ENCODE results near the gene PTPN14. TPM values are rescaled to one million over a fixed set of nuclear protein-coding genes. Genes with fewer than 3 reads are reported as not detected.

PTPN14 gene
- total RNA-seq, 1 donor from 2014 or later: 136 TPM

GRCh38 chr1:214432245-214432644, 119.2 kb downstream of the PTPN14 start:
- Mint-ChIP-seq H3K36me3 (ENCODE audit: low read depth) (peaks cover 1% of the 10 kb centered on the region), H3K9me3 (ENCODE audit: low read depth) (no peaks in the 10 kb centered on the region), H3K4me1 (ENCODE audit: low read depth) (peaks cover 56% of the 10 kb centered on the region), H3K27me3 (ENCODE audit: low read depth) (no peaks in the 10 kb centered on the region), H3K4me3 (ENCODE audit: unreplicated experiment) (no peak overlapping the region), H3K27ac (ENCODE audit: unreplicated experiment) (no peak overlapping the region)
- no peak for TF ChIP-seq CTCF (IDR thresholded peaks at IDR 0.05)
- no peak for DNase-seq (ENCODE audit: low spot score)

GRCh38 chr1:214429951-214430770, 121.2 kb downstream of the PTPN14 start:
- no peak for DNase-seq (ENCODE audit: low spot score)
- H3K9me3 Mint-ChIP-seq (ENCODE audit: low read depth): no peaks in the 10 kb centered on the region
- H3K36me3 Mint-ChIP-seq (ENCODE audit: low read depth): peaks cover 1% of the 10 kb centered on the region
- H3K27ac Mint-ChIP-seq (ENCODE audit: unreplicated experiment): peak overlapping the region; percentile 86
- no peaks in the 10 kb centered on the region for H3K27me3 Mint-ChIP-seq (ENCODE audit: low read depth)
- H3K4me1 Mint-ChIP-seq (ENCODE audit: low read depth): peaks cover 69% of the 10 kb centered on the region
- H3K4me3 Mint-ChIP-seq (ENCODE audit: unreplicated experiment): no peak overlapping the region
- no peak for TF ChIP-seq CTCF (IDR thresholded peaks at IDR 0.05)

- peak overlapping the region; percentile 7 for H3K4me3 Mint-ChIP-seq (ENCODE audit: unreplicated experiment)
Observed at GRCh38 chr1:214427871-214428277, 123.5 kb downstream of the PTPN14 start.

GRCh38 chr1:214426426-214426812, 125.0 kb downstream of the PTPN14 start:
- peaks cover 82% of the 10 kb centered on the region for H3K4me1 Mint-ChIP-seq (ENCODE audit: low read depth)
- no peaks in the 10 kb centered on the region for H3K9me3 Mint-ChIP-seq (ENCODE audit: low read depth)
- no peak overlapping the region for H3K4me3 Mint-ChIP-seq (ENCODE audit: unreplicated experiment)
- DNase-seq (ENCODE audit: low spot score): no peak
- no peaks in the 10 kb centered on the region for H3K27me3 Mint-ChIP-seq (ENCODE audit: low read depth)
- no peak for TF ChIP-seq CTCF (IDR thresholded peaks at IDR 0.05)
- peak overlapping the region; percentile 63 for H3K27ac Mint-ChIP-seq (ENCODE audit: unreplicated experiment)
- H3K36me3 Mint-ChIP-seq (ENCODE audit: low read depth): peaks cover 2% of the 10 kb centered on the region

More at GRCh38 chr1:214427871-214428277, 123.5 kb downstream of the PTPN14 start:
- Mint-ChIP-seq H3K4me1 (ENCODE audit: low read depth) (peaks cover 68% of the 10 kb centered on the region), H3K27ac (ENCODE audit: unreplicated experiment) (peak overlapping the region; percentile 86), H3K9me3 (ENCODE audit: low read depth) (no peaks in the 10 kb centered on the region), H3K36me3 (ENCODE audit: low read depth) (peaks cover 3% of the 10 kb centered on the region), H3K27me3 (ENCODE audit: low read depth) (no peaks in the 10 kb centered on the region)
- TF ChIP-seq CTCF (IDR thresholded peaks at IDR 0.05): no peak
- DNase-seq (ENCODE audit: low spot score): no peak

DNA sequence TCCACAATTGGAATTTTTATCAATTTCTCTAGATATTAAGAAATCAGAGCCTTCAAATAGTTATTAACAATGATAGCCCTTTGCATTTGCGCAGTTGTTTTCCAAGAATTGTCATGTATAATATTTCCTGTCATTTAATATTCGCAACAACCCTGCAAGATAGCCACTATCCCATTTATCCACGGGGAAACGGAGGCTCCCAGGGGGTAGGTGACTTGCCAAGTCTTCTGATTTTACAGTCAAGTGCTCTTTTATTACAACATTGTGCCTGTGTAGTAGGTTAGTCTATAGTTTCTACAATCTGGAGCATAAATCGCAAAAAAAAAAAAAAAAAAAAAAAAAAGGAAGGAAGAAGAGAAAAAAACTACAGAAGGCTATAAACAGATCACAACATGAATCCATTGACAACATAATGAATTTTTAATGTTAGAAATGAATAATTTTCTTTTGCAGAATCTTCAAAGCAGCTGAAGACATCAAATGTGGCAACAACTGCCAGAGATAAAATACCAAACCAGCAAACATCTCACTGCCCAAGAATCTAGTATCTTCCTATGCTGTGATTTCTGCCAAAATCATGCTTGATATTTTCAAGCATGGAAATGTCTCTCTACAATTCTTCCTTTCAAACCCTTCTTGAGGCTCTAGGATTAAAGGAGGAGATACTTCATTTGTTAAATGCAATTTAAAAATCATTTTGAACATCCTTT, 125.5 kb downstream of the PTPN14 start:
- DNase-seq (ENCODE audit: low spot score): no peak
- Mint-ChIP-seq H3K9me3 (ENCODE audit: low read depth) (no peaks in the 10 kb centered on the region), H3K27ac (ENCODE audit: unreplicated experiment) (peak overlapping the region; percentile 74), H3K27me3 (ENCODE audit: low read depth) (no peaks in the 10 kb centered on the region), H3K36me3 (ENCODE audit: low read depth) (peaks cover 2% of the 10 kb centered on the region), H3K4me3 (ENCODE audit: unreplicated experiment) (no peak overlapping the region), H3K4me1 (ENCODE audit: low read depth) (peaks cover 87% of the 10 kb centered on the region)
- no peak for TF ChIP-seq CTCF (IDR thresholded peaks at IDR 0.05)
